ENCODE results near the gene ROPN1B.

- TF ChIP-seq CTCF (conservative IDR thresholded peaks at IDR 0.05; ENCODE audit: low read depth, low read length): no peak
- TF ChIP-seq EZH2 (IDR thresholded peaks at IDR 0.05; ENCODE audit: borderline replicate concordance, low read depth, low read length, poor library complexity, severe bottlenecking): no peak
Observed at GRCh38 chr3:126030455-126030854, 61.5 kb downstream of the ROPN1B start.
